Breast epithelium (tissue), 3 donors: ENCODE data around the gene OR1J1.

Experiments used
- CTCF ChIP-seq, 3 donors: fragments of 450-650 bp; IDR thresholded peaks; one replicate each; pipeline ENCODE4 v1.5.1; 2016 to 2017; ENCODE audit warnings: antibody characterized with exemption in 3 of 3, mild to moderate bottlenecking in 3 of 3, moderate library complexity in 3 of 3
- POLR2A ChIP-seq: fragments of 450-650 bp; IDR thresholded peaks from one replicate; pipeline ENCODE4 v1.6.1; 2016; ENCODE audit warnings: antibody characterized with exemption, mild to moderate bottlenecking, moderate library complexity

- TF ChIP-seq CTCF (IDR thresholded peaks at IDR 0.05) (no peak), POLR2A (no peak)
Observed at GRCh38 chr9:122456123-122456522, 21.6 kb downstream of the OR1J1 start.
